ENCODE measurements around the gene VTCN1.

DNA sequence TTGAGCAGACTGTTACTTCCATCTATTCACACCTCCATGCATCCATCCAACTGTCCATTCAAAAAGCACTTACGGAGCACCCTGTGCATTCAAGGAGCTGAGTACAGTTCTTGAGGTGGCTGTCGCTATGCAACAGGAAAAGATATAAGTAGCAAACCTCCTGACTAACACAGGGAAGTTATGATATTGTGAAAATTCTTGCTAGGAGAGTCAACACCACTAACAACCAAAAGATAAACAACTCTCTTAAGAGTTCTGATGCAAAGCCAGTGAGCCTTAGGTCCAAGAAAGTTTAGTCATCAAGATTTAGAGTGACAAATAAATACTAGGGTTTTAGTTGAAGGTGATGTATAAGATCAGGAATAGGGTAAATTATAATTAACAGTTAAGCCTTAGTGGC, 44.7 kb downstream of the VTCN1 start:
- TF ChIP-seq, protein P1, sequence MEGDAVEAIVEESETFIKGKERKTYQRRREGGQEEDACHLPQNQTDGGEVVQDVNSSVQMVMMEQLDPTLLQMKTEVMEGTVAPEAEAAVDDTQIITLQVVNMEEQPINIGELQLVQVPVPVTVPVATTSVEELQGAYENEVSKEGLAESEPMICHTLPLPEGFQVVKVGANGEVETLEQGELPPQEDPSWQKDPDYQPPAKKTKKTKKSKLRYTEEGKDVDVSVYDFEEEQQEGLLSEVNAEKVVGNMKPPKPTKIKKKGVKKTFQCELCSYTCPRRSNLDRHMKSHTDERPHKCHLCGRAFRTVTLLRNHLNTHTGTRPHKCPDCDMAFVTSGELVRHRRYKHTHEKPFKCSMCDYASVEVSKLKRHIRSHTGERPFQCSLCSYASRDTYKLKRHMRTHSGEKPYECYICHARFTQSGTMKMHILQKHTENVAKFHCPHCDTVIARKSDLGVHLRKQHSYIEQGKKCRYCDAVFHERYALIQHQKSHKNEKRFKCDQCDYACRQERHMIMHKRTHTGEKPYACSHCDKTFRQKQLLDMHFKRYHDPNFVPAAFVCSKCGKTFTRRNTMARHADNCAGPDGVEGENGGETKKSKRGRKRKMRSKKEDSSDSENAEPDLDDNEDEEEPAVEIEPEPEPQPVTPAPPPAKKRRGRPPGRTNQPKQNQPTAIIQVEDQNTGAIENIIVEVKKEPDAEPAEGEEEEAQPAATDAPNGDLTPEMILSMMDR (conservative IDR thresholded peaks at IDR 0.05 in 1 of 2, IDR thresholded peaks at IDR 0.05 in 1 of 2; ENCODE audit: extremely low read depth in 1 of 2, insufficient read depth in 1 of 2, low read depth in 1 of 2, low read length in 2 of 2), result no peak
- TF ChIP-seq EZH2 (IDR thresholded peaks at IDR 0.05; ENCODE audit: borderline replicate concordance, low read length), result no peak
